D721Med (cell line): ENCODE data around the gene CUEDC2.
"Not testable (repeated sequence)": the region's sequence is repeated elsewhere in the genome, so short reads cannot be mapped to it uniquely, and the experiment has no call there.

Experiments used
- DNase-seq: peaks from one replicate; pipeline ENCODE4 v3.0.0; 2011; ENCODE audit warnings: low spot score; ENCODE audit not compliant: insufficient read length
- FAIRE-seq: peaks from 2 replicates; lab custom pipeline; 2011; peaks lifted over from hg19 to GRCh38; lab: Jason Lieb, UNC
- CTCF ChIP-seq: IDR thresholded peaks from 2 replicates; pipeline ENCODE4 v1.5.1; 2012; ENCODE audit warnings: mild to moderate bottlenecking, control low read depth; ENCODE audit not compliant: insufficient read depth; ENCODE audit errors: missing control alignments

The CUEDC2 gene

DNA sequence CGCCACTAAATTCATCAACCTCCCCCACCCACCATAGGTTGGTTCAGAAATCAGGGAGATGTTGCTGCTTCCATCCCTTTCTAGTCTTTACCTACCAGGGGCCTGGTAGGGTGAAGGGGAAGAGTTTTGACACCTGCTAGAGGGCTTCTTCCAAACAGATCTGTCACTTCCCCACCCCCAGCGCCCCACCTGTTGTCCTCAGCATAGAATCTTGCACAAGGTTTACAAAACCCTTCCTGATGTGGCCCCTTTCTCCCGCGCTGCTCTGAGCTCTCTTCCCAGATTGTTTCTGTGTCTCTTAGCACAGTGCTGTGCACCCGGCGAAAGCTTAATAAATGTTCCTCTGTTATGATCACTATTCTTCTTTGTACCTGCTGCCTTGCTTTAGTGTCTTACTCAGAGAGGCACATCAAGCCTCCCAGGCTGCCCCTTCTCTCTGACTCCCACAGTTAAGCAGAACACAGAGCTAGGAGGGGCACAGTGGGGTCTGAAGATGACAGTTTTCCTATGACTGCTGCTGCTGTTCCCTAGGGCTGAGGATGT lies 30.2 kb upstream of the CUEDC2 start:
- DNase-seq (no peak), FAIRE-seq (no peak)
- no peak for TF ChIP-seq CTCF

GRCh38 chr10:102461187-102462054 lies 29.0 kb upstream of the CUEDC2 start:
- no peak for TF ChIP-seq CTCF
- FAIRE-seq (no peak), DNase-seq (peak; percentile 94)

GRCh38 chr10:102460836-102461186 lies 28.4 kb upstream of the CUEDC2 start:
- no peak for DNase-seq
- no peak for TF ChIP-seq CTCF
- no peak for FAIRE-seq

GRCh38 chr10:102458656-102459055 lies 26.3 kb upstream of the CUEDC2 start:
- DNase-seq (no peak), FAIRE-seq (no peak)
- no peak for TF ChIP-seq CTCF

DNA sequence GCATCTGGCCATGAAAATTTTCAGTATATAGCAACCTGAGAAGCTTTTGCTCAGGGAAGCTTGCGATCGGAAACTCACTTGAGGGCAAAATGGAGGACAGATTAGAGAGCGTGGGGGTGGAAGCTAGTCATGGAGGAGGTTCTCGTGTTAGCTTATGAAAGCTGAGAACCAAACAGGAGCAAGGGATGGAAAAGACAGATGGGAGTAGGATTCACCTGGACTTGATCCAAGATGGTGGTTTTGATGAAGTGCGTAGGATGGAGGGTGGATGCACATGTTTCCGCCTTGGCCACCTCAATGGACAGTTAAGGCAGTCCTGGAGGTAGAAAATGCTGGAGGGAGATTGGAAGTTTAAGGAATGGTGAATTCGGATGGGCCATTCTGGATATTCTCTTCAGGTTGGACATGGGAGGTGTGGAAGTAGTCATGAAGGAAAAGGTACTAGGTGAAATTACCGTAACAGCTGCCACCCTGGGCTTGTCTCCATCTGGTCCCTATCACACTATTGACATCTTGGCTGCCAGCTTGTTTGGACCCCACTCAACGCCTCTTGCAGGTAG lies 25.3 kb upstream of the CUEDC2 start:
- DNase-seq (no peak), FAIRE-seq (no peak)
- no peak for TF ChIP-seq CTCF

- TF ChIP-seq CTCF = no peak
- FAIRE-seq = peak; percentile 92
- DNase-seq = peak; percentile 73
Observed at GRCh38 chr10:102455893-102456471, 23.6 kb upstream of the CUEDC2 start.

- FAIRE-seq, DNase-seq: not testable (repeated sequence)
Observed at GRCh38 chr10:102454662-102455487, 22.5 kb upstream of the CUEDC2 start.
